ENCODE data around the gene CILP2.

CILP2 gene

DNA sequence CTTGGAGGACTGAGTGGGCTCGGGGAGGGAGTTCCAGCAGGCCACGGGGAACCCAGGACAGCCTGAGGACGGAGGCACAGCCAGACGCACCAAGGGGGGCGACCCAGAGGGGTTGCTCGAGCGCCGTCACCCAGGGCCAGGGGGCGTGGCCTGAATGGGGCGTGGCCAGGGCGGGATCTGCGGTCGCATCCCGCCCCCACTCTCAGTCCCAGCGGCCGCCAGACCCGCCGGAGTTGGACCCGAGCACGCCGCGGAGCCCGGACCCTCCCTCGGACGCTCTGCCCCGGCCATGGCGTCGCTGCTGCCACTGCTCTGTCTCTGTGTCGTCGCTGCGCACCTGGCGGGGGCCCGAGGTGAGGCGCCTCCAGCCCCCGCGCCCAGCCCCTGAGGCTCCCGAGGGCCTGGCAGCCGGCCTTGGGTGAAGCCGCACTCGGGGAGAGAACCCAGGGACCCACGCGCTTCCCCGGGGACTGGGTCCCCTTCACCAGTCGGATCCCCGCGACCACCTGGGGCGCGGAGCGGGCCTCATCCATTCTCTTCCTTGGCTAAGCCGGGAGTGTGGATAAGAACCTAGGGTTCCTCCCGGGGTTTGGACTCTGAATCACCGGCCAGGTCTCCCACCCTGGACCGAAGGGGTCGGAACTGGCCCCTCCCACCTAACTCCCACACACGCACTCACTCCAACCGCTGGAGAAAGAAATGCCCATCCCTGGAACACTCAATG, at the start of gene CILP2:
Gene CILP2 (plus strand): TSS at position 205 of the 724 bp plus-strand sequence. CDS start 85 bp downstream, at position 290.
- FAIRE-seq (no peak), DNase-seq (ENCODE audit: insufficient read length, low spot score) (no peak)
- TF ChIP-seq POLR2A (IDR thresholded peaks at IDR 0.05; ENCODE audit: low read depth, low read length) = 0 out of 2 replicates have a peak, but pooled peaks have one; percentile 15

DNA sequence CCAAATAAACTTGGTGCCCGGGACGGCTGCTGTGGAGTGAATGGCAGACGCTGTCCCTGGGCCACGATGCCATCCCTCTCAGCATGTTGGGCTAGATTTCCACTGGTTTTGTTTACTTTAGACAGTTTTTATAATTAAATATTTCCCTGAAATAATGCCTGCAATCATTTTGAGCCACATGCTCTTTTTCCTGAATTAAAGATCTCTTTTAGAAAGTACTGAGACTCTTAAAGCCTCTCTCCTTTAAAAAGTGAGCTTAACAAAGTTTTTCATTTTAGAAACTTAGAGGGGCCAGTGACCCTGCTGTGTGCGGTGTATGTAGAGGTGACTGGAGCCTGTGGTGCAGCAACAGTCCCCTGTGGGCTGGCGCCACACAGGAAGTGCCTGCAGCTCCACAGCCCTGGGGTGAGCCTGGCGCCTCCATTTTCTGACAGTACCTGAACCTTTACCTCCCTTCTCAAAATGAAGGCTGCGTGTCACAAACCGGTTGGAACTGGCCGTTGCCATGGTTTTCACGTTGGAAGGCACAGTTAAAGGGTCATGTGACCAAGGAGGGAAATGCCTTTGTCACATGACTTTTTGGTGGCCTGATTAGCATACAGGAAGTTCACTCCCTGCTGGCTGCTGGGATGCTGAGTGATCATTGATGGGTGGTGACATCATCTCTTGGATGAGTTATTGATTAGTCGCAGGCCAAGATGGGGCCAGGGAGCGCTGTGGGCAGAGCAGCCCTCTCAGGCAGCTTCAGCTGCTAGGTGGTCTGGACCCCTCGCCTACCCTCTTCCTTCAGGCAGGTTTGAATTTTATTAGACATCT, 49.0 kb upstream of the CILP2 start:
- DNase-seq (ENCODE audit: insufficient read length, low spot score) = peak; percentile 87
- no peak for TF ChIP-seq POLR2A (IDR thresholded peaks at IDR 0.05; ENCODE audit: low read depth, low read length)
- peak; percentile 81 for FAIRE-seq

DNA sequence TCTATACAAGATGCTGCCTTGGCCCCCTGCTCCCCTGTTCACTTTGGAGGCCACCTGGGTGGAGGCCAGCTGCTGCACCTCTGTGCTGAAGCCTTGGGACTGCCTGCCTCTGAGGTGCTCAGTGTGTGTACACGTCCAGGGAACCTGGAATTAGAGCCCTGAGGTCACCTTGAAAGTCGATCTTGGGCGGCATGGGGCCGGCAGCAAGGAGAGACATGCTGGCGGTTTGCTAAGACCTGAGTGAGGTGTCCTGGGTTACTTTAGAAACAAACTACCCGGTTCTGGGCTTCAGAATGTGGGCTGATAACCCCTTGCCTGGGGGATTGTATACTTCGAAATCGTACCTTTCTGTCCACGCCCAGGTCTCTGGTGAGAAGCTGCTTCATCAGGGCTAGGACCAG, 48.3 kb upstream of the CILP2 start:
- DNase-seq (ENCODE audit: insufficient read length, low spot score) = no peak
- FAIRE-seq = no peak
- TF ChIP-seq POLR2A (IDR thresholded peaks at IDR 0.05; ENCODE audit: low read depth, low read length) = no peak

DNA sequence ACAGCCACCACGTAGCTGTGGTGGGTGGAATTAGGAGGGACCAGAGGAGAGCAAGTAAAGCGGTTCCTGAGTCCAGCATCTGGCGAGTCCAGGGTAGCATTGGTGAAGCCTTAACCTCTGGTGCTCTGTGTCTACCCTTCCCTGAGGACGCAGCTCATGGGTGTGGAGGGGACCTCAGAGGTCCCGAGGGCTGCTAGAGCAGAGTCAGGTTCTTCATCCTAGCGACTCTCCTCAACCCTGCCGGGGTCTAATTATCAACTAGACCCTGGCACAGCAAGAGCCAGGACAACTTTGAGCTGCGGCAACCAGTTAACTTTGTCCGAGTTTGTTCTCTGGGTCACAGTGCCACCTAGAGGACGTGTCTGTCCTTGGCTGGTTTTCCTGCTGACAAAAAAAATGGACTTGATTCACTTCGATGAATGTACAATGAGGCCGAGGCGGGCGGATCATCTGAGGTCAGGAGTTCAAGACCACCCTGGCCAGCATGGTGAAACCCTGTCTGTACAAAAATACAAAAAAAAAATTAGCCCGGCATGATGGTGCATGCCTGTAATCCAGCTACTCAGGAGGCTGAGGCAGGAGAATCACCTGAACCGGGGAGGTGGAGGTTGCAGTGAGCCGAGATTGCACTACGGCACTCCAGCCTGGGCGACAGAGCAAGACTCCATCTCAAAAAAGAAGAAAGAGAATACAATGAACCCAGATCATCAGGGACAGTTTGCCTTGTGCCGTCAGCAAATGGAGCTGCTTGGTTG, 47.7 kb upstream of the CILP2 start:
- FAIRE-seq = no peak
- DNase-seq (ENCODE audit: insufficient read length, low spot score) = peak; percentile 79
- TF ChIP-seq POLR2A (IDR thresholded peaks at IDR 0.05; ENCODE audit: low read depth, low read length) = no peak

- DNase-seq (ENCODE audit: insufficient read length, low spot score) (no peak), FAIRE-seq (no peak)
- TF ChIP-seq POLR2A (IDR thresholded peaks at IDR 0.05; ENCODE audit: low read depth, low read length) = no peak
Measured at GRCh38 chr19:19491321-19492025, 46.6 kb upstream of the CILP2 start.

DNA sequence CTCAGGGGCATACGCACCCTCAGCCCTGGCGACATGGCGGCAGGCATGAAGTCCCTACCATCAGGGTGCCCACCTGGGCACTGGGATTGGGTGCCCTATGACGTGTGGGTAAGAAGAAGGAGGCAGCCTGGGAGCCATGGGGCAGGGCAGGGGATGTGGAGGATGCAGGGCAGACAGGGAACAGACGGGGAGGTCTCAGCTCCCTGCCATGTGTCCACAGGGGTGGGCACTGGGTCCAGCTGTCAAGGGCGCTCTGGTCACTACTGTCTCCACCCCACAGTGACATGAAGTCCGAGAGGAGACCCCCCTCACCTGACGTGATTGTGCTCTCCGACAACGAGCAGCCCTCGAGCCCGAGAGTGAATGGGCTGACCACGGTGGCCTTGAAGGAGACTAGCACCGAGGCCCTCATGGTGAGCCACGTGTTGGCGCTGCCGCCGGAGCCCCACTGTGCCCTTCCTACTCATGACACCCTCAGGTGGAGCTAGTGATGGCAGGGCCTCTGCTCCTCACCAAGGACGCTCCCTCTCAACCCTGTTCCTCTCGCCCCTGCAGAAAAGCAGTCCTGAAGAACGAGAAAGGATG, 45.9 kb upstream of the CILP2 start:
- DNase-seq (ENCODE audit: insufficient read length, low spot score) = no peak
- no peak for FAIRE-seq
- no peak for TF ChIP-seq POLR2A (IDR thresholded peaks at IDR 0.05; ENCODE audit: low read depth, low read length)

DNA sequence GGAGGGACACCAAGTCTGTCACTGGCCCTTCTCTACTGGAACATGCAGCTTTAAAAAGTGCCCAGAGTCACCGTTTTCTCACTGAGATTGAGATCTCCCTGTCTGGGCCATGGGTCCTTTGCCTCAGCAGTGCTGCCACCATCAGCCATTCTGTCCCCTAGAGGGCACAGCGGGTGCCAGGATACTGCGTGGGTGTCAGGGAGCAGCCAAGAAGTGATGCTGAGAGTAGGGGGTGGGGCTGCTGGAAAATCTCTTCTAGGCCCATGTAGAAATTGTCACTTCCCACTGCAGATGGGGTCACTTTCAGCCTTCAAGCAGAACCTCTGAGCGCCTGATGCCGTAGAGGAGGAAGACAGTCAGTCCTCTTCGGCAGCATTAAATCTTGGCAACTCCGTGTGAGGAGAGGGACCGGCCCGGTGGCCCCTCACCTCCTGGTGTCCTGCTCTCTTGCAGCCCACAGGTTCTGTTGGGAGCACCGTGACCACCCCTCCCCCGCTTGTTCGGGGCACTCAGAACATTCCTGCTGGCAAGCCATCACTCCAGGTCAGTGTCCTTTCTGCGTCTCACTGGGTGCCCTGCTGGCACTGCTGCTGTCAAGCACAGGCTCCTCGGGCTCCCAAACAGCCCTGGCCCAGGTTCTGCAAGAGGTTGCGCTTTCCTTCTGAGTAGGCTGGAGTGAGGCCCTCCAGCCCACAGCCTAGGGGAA, 44.1 kb upstream of the CILP2 start:
- DNase-seq (ENCODE audit: insufficient read length, low spot score) = no peak
- no peak for TF ChIP-seq POLR2A (IDR thresholded peaks at IDR 0.05; ENCODE audit: low read depth, low read length)
- FAIRE-seq = no peak

- FAIRE-seq (no peak), DNase-seq (ENCODE audit: insufficient read length, low spot score) (no peak)
- no peak for TF ChIP-seq POLR2A (IDR thresholded peaks at IDR 0.05; ENCODE audit: low read depth, low read length)
Measured at GRCh38 chr19:19495614-19496603, 42.2 kb upstream of the CILP2 start.

DNA sequence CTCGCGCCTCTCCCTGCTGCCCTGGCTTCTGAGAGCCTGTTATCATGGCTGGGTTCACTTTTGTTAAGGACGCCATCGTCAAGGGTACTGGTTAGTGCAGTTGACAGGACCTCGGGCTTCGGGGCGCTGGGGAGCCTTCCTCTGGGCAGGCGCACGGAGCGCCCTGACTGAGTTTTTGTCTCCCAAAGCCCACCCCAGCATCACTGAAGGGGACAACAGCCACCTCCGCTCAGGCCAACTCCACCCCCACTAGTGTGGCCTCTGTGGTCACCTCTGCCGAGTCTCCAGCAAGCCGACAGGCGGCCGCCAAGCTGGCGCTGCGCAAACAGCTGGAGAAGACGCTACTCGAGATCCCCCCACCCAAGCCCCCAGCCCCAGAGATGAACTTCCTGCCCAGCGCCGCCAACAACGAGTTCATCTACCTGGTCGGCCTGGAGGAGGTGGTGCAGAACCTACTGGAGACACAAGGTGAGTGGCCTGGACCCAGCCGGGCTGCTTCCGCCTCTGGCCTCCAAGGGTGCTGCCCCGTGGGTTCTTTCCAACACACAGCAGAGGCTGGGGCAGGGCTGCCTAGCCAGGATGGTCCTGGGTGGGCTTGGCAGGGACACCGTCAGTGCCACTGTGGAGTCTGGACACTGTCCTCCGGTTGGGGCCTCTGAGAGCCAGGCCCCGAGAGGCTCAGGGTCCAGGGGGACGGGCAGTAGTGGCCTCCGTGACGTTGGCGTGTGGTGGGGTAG, 39.6 kb upstream of the CILP2 start:
- no peak for TF ChIP-seq POLR2A (IDR thresholded peaks at IDR 0.05; ENCODE audit: low read depth, low read length)
- FAIRE-seq (no peak), DNase-seq (ENCODE audit: insufficient read length, low spot score) (no peak)

DNA sequence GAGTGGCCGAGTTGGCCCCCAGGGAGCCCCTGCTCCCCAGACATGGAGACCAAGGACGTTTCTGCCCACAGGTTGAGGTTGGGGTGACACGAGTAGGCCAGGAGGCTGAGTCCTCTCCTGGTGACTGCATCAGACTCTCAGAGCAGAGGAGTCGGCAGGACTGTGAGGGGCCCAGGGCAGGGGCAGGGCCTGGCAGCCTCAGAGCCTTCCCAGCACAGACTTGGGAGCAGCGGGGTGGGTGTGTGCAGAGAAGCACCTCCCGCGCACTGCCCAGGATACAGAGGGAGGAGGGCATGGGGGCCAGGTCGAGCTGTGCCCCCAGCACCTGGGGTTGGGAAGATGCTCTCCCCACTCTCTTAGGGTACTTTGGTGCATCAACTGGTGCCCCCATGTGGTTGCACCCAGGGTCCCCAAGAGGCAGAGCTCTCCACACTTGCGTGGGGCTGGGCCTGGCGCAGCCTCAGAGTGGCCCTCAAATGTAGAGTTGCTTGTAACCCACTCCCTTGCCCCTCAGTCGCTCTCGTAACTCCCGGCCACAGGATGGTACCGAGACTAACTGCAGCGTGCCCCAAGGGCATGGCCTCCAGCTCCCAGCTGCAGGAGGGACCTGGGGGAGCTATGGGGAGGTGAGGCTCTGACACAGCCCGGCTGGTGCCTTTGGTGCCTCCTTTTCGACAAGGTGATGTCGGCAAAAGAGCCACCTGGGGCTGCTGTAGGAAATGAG, 38.6 kb upstream of the CILP2 start:
- TF ChIP-seq POLR2A (IDR thresholded peaks at IDR 0.05; ENCODE audit: low read depth, low read length) = no peak
- no peak for FAIRE-seq
- DNase-seq (ENCODE audit: insufficient read length, low spot score) = no peak

Data from H54 (cell line).